GM19193 (cell line): ENCODE results near the gene TM2D3.

Experiments
- POLR2A ChIP-seq: IDR thresholded peaks from 4 replicates; pipeline ENCODE4 v1.6.1; 2011; ENCODE audit not compliant: insufficient read depth, insufficient read length; ENCODE audit errors: extremely low read depth

Gene TM2D3

DNA sequence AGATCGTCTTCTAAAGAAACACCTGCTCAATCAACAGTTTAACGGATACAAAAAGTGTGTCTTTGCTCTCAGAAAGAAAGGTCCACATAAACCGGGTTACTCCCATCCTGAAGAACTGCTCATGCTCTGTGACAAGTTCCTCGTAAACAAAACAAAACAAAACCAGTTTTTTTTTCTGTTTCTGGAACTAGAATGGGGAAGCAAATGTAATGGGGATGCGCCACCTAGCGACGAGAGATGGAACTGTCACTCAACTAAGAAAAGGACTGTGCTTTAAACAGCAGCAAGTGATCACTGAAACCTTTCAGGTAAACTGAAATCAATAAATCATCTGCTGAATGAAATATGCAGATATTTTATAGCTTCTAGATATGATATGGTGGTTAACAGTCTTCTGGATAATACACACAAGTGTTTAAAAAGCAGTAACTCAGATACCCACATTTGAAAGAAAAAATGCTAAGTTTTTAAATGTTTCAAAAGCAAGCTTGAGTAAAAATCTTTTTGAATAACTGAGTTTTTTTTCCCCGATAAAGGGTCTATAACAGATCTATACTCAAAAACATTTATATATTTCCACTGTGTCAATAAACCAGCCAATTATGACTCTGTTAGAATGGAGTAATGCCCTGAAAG lies 10.9 kb downstream of the TM2D3 start:
- TF ChIP-seq POLR2A: no peak

DNA sequence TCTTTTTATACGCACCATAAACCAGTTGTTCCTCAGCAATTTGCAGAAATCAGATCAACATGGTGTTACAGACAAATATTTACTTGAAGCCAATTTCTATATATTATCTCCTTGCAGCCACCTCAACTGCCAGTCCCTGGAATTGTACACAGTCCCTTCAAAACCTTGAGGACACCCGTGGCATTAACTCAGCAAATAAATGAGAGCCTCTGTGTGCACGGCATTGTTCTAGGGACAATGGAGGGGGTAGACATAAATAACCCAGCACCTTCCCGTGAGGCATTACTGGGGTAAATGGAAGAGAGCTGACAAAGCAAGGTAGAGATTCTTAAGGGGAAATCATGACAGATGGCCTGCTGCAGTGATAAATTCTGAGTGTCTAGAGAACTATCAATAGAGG lies 12.5 kb downstream of the TM2D3 start:
- no peak for TF ChIP-seq POLR2A

GRCh38 chr15:101637919-101638318 lies 14.3 kb downstream of the TM2D3 start:
- TF ChIP-seq POLR2A: no peak

DNA sequence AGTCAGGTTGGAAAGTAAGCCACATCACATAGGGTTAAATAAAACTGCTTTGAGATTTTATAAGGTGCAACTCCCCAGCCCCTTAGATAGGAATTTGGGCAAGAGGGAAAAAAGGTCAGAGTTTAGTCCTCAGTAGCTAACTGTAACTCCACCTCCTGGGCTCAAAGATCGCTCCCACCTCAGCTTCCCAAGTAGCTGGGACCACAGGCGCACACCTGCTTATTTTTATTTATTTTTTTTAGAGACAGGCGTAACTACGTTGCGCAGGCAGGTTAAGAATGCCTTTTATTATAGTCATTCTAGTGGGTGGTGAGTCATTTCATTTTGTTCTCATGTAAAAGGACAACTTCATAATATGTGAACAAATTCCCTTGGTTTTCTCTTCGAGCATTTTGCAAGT lies 14.7 kb downstream of the TM2D3 start:
- no peak for TF ChIP-seq POLR2A

- TF ChIP-seq POLR2A: no peak
These were observed 15.1 kb downstream of the TM2D3 start for GRCh38 chr15:101637038-101637437.

DNA sequence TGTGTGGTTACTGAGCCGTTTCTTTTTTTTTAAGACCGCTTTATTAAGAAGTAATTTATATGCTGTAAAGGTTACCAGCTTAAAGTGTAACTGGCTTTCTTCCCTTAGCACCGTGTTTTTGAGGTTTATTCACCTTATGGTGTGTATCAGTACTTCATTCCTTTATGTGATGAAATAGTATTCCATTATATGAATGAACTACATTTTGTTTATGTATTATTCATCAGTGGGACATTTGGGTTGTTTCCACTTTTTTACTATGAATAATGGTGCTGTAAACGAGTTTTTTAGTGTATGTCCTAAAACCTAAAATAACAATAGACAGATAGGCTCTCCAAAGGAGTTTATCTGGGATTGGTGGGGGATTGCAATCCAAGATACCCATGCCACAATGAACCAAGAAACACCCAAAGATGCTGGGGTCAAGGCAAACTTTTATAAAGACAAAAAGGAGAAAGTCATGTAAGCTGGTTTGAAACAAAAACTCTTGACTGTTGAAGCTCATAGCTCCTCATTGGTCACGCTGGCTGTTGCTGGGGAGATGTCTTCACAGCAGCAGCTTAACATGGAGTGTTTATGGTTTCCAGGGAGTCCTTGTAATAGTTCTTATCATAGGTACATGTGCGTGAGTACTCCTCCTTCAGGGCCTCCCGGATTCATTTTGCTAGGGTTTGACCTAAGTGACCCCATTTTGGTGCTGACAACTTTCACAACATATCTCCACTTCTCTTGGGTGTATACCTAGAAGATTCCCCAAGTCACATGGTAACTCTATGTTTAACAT lies 16.0 kb downstream of the TM2D3 start:
- no peak for TF ChIP-seq POLR2A

GRCh38 chr15:101633356-101633755 lies 18.8 kb downstream of the TM2D3 start:
- no peak for TF ChIP-seq POLR2A

- no peak for TF ChIP-seq POLR2A
These were observed 26.2 kb downstream of the TM2D3 start for GRCh38 chr15:101625980-101626379.

GRCh38 chr15:101625184-101625583 lies 27.0 kb downstream of the TM2D3 start:
- TF ChIP-seq POLR2A: no peak

GRCh38 chr15:101623367-101624304 lies 28.5 kb downstream of the TM2D3 start:
- no peak for TF ChIP-seq POLR2A

DNA sequence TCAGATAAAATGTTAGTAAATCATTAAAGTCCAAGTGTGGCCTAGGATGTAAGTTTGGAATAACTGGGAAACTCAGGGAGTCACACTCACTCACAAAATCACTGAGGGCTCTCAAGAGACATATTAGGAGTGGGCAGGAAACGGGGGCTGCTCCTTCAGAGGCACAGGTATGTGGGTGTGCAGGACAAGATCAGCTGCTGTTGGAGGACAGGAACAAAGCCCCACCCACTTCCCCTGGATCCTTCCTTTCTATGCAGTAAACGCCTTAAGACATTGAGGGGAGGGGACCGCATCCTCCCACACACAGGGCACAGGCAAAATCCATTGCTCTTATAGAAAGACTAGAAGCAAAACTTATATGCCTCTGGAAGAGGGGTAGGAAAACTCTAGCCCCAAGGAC lies 30.2 kb downstream of the TM2D3 start:
- TF ChIP-seq POLR2A: no peak

DNA sequence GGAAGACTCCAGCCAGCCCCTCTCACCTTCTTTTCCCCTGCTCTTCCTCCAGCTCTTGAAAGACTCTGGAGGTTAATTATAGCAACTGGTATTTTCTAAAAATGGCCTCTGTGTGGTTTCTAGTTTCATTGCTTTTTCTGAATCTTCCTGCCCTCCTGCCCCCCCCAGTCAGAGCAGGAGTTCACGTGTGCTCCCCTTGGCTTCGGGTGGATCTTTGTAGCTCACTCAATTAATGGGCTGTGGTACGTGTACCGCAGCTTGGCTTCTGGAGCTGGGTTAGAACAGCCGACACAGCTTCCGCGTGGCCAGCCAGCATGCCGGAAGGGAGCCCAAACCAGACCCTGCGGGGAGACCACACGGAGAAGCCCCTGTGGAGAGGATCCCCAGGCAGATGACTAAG lies 31.5 kb downstream of the TM2D3 start:
- TF ChIP-seq POLR2A: no peak

DNA sequence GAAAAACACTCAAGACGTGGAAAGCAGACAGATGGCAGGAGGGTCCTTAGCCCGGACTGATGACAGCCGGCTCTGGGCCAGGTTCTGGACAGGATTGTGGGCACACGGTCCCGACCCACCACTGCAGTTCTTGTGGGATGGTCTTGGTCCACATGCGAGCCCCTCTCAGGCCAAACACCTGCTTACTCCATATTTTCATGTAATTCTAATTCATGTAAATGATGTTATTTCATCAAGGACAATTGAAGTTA lies 32.6 kb downstream of the TM2D3 start:
- no peak for TF ChIP-seq POLR2A

GRCh38 chr15:101618851-101619614 lies 33.1 kb downstream of the TM2D3 start:
- TF ChIP-seq POLR2A: no peak

- TF ChIP-seq POLR2A: no peak
These were observed 34.1 kb downstream of the TM2D3 start for GRCh38 chr15:101618076-101618475.
